ENCODE data around the gene GALNT18.

GRCh38 chr11:11427140-11427539 is 194.7 kb downstream of the GALNT18 start:
- TF ChIP-seq POLR2A (IDR thresholded peaks at IDR 0.05) (no peak), CTCF (IDR thresholded peaks at IDR 0.05) (no peak)
